ENCODE measurements around the gene SULT4A1. TPM values are rescaled to one million over a fixed set of nuclear protein-coding genes. Genes with fewer than 3 reads are reported as not detected.

Gene SULT4A1
- total RNA-seq, 2 donors from 2014 or later: 0.11 TPM; not detected in 1

DNA sequence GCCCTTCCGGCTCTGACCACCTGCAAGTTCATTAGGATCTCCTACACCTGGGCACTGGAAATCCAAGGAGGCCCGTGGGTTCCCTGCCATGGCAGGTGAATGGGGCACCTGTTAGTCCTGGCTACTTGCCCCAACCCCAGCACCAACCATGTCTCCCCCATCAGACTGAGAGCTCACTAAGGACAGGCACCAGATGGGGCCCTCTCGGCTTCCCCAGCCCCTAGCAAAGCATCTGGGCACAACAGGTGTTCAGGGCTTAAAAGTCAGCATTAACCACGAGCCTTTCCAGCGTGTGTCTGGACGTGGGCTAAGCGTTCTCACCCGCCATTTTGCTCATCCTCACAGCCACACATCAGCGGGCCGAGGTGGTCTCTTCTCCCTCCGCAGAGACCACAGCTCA, 2.2 kb downstream of the SULT4A1 start:
- ATAC-seq (replicated peaks): no peak
- H3K9me3 Mint-ChIP-seq: peaks cover 4% of the 10 kb centered on the region
- H3K27me3 Mint-ChIP-seq: peaks cover 65% of the 10 kb centered on the region
- H3K4me1 Mint-ChIP-seq: no peaks in the 10 kb centered on the region
- H3K27ac Mint-ChIP-seq: no peak overlapping the region
- no peaks in the 10 kb centered on the region for H3K36me3 Mint-ChIP-seq (ENCODE audit: low read depth)
- no peak overlapping the region for H3K4me3 Mint-ChIP-seq

DNA sequence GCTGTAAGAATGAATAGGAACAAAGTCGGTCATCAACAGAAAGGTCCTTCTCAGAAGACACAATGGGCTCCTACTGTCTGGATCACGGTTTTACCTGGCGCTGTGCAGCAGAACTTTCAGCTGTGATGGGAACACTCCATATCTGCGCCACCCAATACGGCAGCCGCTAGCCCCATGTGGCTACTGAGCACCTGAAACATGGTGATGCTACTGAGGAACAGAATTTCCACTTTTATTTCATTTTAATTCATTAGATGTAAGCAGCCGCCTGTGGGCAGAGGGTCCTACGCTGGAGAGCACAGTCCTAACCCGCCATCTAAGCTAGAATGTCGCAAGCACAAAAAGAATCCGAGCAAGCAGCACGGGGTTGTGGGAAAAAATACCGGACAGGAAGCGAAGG, 2.7 kb downstream of the SULT4A1 start:
- Mint-ChIP-seq H3K4me1 (no peaks in the 10 kb centered on the region), H3K36me3 (ENCODE audit: low read depth) (no peaks in the 10 kb centered on the region), H3K4me3 (no peak overlapping the region), H3K9me3 (peaks cover 4% of the 10 kb centered on the region), H3K27me3 (peaks cover 60% of the 10 kb centered on the region), H3K27ac (no peak overlapping the region)
- ATAC-seq (replicated peaks): no peak

DNA sequence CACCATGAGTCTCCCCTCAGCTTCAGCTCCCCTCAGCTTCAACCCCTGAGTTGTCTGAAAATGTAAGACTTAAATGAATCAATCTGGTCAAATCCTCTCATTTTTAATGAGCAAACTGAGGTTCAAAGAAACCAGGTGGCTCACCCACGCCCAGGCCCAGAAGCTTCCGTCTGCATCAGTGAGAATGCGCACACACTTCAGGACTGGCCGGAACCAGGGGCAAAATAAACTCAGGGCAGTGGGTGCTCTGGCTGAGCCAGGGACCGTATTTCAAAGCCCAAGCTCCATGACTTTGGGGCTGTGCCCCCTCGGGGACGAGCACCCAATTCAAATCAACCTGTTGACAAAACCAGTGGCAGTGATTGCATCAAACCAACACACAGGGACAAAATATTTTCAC, 3.1 kb downstream of the SULT4A1 start:
- H3K27ac Mint-ChIP-seq: no peak overlapping the region
- H3K9me3 Mint-ChIP-seq: peaks cover 4% of the 10 kb centered on the region
- peaks cover 56% of the 10 kb centered on the region for H3K27me3 Mint-ChIP-seq
- H3K4me3 Mint-ChIP-seq: no peak overlapping the region
- H3K4me1 Mint-ChIP-seq: no peaks in the 10 kb centered on the region
- no peaks in the 10 kb centered on the region for H3K36me3 Mint-ChIP-seq (ENCODE audit: low read depth)
- no peak for ATAC-seq (replicated peaks)

DNA sequence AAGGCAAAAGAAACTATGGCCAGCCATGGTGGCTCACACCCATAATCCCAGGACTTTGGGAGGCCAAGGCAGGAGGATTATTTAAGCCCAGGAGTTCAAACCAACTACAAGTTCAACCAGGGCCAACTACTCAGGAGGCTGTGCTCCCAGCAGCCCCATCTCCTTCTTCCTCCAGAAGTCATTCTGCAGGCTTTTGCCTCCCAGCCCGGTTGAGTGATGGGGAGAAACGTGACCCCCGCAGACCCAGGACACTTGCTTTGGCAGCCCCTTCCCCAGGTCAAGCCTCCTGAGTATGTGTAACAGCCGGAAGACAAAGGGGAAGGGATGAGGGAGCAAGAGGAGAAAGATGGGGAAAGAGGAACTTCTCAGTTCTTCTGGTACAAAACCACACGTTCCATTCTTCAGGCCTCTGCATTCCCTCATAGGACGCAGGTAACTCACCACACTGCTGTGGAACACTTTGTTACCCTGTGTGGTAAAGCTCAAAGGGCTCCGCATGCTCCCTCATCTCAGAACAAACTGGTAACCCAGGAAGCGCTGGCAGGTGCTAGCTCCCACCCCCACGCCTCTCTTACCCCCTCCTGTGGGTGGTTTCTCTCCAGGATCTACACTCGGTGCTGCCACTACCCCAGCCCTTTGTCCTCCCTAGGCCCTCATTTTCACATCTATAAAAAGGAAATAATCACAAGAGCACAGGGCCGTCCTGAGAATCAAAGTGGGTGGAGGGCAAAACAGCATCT, 4.0 kb downstream of the SULT4A1 start:
- Mint-ChIP-seq H3K9me3 (peaks cover 4% of the 10 kb centered on the region), H3K27ac (no peak overlapping the region), H3K27me3 (peaks cover 47% of the 10 kb centered on the region), H3K4me1 (no peaks in the 10 kb centered on the region), H3K36me3 (ENCODE audit: low read depth) (no peaks in the 10 kb centered on the region), H3K4me3 (no peak overlapping the region)
- no peak for ATAC-seq (replicated peaks)

DNA sequence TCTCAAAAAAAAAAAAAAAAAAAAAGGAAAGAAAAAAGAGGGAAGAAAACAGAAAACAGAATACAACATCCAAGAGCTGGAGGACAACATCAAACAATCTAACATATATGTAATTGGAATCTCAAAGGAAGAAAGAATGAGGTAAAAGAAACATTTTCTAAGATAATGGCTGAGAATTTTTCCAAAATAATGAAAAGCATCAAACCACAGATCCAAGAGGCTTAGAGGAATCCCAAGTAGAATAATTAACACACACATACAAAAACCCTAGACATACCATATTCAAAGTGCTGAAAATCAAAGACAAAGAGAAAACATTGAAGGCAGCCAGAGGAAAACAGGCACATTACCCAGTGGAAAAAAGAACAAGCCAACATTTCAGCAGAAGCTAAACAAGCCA, 4.9 kb downstream of the SULT4A1 start:
- H3K9me3 Mint-ChIP-seq: peaks cover 4% of the 10 kb centered on the region

DNA sequence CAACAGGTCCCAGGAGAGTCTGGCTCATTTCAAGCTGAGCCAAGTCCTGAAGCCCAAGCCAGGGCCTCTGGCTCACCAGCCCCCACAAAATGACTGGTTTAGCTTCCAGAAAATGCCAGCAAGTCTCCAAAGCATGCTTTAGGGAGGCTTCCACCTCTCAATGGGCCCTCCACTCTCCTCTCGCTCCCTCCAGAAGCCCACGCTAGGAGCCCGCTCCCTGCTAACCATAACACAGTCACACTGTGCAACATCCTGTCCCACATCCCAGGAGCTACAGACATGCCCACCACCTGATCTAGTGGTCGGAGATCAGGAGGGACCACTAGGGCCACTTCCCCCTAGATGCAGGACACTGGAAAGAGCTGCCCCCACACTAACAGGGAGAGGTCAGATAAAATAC, 6.9 kb downstream of the SULT4A1 start:
- Mint-ChIP-seq H3K27ac (no peak overlapping the region), H3K4me3 (no peak overlapping the region), H3K27me3 (peaks cover 49% of the 10 kb centered on the region), H3K9me3 (peaks cover 4% of the 10 kb centered on the region), H3K4me1 (no peaks in the 10 kb centered on the region), H3K36me3 (ENCODE audit: low read depth) (no peaks in the 10 kb centered on the region)
- no peak for ATAC-seq (replicated peaks)

More for the DNA sequence above, 4.9 kb downstream of the SULT4A1 start:
- Mint-ChIP-seq H3K27ac (no peak overlapping the region), H3K4me3 (no peak overlapping the region), H3K4me1 (no peaks in the 10 kb centered on the region), H3K27me3 (peaks cover 48% of the 10 kb centered on the region), H3K36me3 (ENCODE audit: low read depth) (no peaks in the 10 kb centered on the region)
- ATAC-seq (replicated peaks): no peak

DNA sequence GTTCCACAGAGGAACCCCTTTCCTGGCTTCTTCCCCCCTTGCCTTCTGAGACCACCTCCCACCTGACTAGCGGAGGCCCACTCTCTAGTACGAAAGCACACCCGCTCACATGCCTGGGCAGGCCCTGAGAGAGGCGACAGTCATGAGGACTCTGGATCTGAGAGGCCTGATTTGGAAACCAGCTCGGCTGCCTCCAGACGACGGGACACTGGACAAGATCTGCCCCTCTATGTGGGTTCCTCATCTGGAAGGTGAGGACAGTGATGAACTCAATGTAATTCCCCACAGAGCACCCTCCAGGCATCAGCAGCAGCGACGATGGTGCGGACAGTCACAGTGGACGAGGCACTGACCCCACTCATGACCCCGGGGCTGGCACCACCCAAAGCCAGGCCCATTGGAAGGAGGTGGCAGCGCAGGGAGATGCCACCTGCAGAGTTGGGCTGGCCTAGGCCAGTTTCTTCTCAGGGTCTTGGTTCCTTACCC, 7.5 kb downstream of the SULT4A1 start:
- Mint-ChIP-seq H3K27me3 (peaks cover 48% of the 10 kb centered on the region), H3K4me3 (no peak overlapping the region), H3K27ac (no peak overlapping the region), H3K9me3 (peaks cover 4% of the 10 kb centered on the region), H3K36me3 (ENCODE audit: low read depth) (no peaks in the 10 kb centered on the region), H3K4me1 (no peaks in the 10 kb centered on the region)
- no peak for ATAC-seq (replicated peaks)

DNA sequence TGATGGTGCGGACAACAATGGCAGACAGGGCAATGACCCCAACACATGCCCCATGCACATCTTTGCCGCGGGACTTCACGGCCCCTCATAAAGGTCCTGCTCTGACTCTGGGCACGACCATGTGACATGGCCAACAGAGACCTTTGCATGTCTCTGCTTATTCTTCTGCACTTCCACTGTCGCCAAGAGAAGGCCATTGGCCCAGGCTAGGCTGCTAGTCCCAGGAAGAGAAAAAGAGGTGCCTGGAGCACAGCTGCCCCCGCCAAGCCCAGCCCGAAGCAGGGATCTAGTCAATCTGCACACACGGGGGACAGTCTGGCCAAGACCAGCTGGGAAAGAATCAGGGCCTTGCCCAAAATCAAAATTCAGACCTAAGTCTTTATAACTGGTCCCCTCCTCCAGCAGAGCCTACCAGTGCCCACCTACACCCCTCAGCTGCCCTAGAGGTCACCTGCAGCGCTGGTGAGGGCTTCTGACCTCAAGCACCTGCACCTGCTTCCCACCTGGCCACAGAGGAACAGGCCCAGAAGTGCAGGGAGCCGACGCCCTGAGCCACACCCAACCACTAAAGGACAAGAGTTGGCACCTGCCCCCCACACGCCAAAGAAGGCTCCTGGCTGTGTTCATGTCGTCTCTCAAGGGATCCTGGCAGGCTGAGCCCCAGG, 8.1 kb downstream of the SULT4A1 start:
- peaks cover 4% of the 10 kb centered on the region for H3K9me3 Mint-ChIP-seq
- no peaks in the 10 kb centered on the region for H3K36me3 Mint-ChIP-seq (ENCODE audit: low read depth)
- H3K27ac Mint-ChIP-seq: no peak overlapping the region
- H3K27me3 Mint-ChIP-seq: peaks cover 47% of the 10 kb centered on the region
- no peak for ATAC-seq (replicated peaks)
- H3K4me1 Mint-ChIP-seq: no peaks in the 10 kb centered on the region
- no peak overlapping the region for H3K4me3 Mint-ChIP-seq

DNA sequence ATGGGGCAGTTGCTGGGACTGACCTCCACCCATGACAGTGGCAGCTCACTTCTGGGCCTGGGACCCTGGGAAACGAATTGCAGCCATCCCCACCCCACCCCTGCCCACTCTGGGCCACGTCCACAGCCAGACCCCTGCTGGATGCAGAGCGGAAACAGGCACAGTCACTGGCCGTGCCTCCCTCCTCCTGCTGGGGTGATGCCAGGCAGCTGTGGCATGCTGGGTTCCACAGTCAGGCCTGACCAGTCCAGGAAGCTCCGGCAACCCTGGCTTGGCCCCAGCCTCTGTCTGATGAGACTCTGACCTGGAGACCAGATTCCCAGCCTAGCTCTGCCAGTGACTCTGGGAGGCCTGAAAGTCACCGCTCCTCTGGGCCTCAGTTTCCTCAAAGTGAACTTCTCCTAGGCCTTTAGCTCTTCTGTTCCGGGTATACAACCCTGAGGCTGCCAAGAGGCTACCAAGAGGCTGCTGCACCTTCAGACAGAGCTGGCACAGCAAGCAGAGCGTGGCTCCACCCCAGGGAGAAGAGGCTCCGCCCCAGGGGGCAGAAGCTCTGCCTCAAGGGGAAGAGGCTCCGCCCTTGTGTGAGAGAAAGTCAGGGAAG, 8.9 kb downstream of the SULT4A1 start:
- Mint-ChIP-seq H3K36me3 (ENCODE audit: low read depth) (no peaks in the 10 kb centered on the region), H3K27ac (no peak overlapping the region), H3K9me3 (peaks cover 4% of the 10 kb centered on the region), H3K27me3 (peaks cover 42% of the 10 kb centered on the region), H3K4me3 (no peak overlapping the region), H3K4me1 (no peaks in the 10 kb centered on the region)
- no peak for ATAC-seq (replicated peaks)

DNA sequence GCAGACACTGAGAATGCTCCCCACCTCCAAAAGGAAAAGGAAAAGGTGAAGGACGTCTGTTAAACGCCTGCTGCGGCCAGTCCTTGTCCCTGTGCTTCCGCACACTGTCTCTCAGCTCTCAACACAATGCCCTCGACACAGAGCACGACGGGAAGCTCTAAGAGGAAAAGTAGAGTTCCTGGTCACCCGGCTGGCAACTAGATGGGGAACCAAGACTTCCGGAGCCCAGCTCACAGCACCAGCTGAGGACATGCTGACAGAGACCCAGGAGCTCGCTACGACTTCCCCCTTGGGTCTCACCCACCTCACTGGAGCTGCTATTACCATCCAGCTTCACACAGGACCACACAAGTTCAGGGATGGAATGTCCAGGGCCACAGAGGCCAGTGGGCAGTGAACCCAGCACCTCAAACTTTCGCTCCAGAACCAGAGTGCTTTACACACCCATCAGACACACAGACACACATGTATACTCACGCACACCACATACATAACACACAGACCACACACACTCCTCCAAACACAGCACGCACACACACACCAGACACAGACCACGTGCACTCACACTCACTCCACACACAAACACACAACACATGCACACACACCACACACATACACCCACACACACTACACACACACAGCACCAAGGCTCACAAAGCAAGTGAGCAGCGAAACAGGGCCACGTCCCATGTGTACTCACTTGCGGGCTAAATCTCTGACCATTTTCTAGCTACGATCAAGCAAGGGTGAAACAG, 9.6 kb downstream of the SULT4A1 start:
- H3K4me1 Mint-ChIP-seq: no peaks in the 10 kb centered on the region
- H3K4me3 Mint-ChIP-seq: no peak overlapping the region
- H3K36me3 Mint-ChIP-seq (ENCODE audit: low read depth): no peaks in the 10 kb centered on the region
- peaks cover 4% of the 10 kb centered on the region for H3K9me3 Mint-ChIP-seq
- ATAC-seq (replicated peaks): no peak
- peaks cover 42% of the 10 kb centered on the region for H3K27me3 Mint-ChIP-seq
- H3K27ac Mint-ChIP-seq: no peak overlapping the region

DNA sequence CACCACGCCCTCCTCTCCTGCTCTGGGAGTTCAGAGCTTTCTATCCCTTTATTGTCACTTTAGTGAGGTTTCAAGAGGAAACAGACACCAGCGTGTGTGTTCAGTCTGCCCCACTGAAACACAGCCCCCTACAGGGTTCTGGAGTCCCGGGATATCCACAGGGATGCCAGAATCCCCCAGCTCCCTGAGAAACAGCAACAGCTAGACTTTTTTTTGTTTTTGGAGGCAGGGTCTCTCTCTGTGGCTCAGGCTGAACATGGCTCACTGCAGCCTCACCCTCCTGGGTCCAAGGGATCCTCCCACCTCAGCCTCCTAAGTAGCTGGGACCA, 10.4 kb downstream of the SULT4A1 start:
- no peak for ATAC-seq (replicated peaks)
- H3K4me3 Mint-ChIP-seq: no peak overlapping the region
- no peaks in the 10 kb centered on the region for H3K36me3 Mint-ChIP-seq (ENCODE audit: low read depth)
- H3K4me1 Mint-ChIP-seq: no peaks in the 10 kb centered on the region
- peaks cover 3% of the 10 kb centered on the region for H3K9me3 Mint-ChIP-seq
- H3K27me3 Mint-ChIP-seq: peaks cover 34% of the 10 kb centered on the region
- no peak overlapping the region for H3K27ac Mint-ChIP-seq

DNA sequence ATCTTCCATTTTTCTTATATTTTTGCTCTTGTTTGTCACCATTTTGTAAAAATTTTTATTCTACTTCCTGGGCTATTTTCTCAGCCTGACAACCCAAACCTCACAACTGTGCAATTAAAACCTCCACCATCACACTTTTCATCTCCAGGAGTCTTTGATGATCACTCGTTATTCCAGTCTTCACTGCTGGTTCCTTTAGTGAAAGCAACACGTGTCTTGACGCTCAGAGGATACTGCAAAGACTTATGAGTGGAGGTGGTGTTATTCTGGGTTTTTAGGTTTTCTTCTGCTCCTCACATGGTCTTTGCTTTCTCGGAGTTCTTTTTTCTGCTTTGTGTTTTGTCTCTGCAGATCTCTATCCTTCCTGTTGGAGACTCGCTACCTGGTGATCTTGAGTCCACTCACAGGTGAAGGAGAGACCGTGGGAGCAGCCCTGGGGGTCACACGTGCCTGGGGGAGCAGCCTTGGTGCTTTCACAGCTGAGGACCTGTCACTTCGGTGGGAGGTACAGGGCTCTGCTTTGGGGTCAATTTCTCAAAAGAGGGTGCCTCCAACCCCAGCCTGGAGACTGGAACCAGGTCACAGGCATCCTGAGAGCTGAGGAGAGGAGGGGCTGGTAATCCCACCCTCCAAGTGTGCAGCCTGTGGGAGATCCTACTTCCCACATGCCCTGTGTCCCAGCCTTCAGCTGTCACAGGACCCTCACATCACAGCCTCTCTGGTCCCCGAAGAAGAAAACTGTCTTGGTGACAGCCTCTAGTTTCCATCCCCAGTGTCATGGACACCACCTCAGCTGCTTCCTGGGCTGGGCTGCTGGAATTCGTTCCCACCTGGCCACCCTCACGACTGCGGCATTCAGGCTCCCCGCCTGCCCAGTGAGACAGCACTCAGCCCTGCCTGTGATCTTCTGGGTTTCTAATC, 11.0 kb downstream of the SULT4A1 start:
- Mint-ChIP-seq H3K27me3 (peaks cover 30% of the 10 kb centered on the region), H3K4me1 (no peaks in the 10 kb centered on the region), H3K27ac (no peak overlapping the region), H3K9me3 (no peaks in the 10 kb centered on the region), H3K4me3 (no peak overlapping the region), H3K36me3 (ENCODE audit: low read depth) (no peaks in the 10 kb centered on the region)
- no peak for ATAC-seq (replicated peaks)

DNA sequence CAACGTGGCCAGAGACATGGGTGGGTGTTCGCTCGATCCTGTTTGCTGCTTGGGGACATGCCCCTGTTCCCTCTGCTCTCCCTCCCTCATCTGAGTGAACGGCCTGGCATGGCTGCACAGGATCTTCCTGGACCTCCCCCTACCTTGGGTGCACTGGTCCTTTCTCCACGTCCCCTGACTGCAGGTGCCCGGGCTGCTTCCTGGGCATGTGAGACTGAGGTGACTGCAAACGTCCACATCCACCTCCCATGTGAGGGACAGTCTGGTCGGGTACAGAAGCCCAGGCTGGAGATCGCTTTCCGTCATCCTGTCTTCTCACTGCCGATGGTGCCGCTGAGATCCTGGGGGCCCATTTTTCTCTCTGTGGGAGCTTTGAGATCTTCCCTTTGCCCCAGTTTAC, 11.8 kb downstream of the SULT4A1 start:
- H3K9me3 Mint-ChIP-seq: no peaks in the 10 kb centered on the region
- no peak overlapping the region for H3K27ac Mint-ChIP-seq
- ATAC-seq (replicated peaks): no peak
- H3K4me1 Mint-ChIP-seq: no peaks in the 10 kb centered on the region
- no peaks in the 10 kb centered on the region for H3K36me3 Mint-ChIP-seq (ENCODE audit: low read depth)
- no peak overlapping the region for H3K4me3 Mint-ChIP-seq
- H3K27me3 Mint-ChIP-seq: peaks cover 31% of the 10 kb centered on the region

DNA sequence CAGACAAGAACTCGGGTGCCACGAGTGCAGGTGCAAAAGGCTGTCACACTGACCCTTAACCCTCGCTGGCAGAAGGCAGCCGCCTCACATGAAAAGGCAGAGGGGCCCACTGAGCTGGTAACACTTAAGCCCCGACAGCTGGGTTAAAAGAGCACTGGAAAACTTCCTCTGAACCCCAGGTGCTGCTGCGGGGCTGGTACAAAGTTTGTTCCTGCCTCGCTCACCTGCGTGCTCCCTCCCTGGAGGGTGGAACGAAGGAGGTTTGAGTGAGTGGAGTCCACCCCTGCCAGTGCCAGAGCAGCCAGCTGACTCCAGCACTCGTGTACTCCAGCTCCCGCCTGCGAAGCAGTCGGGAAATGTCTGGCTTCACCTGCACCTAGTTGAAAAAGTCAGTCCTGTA, 12.6 kb downstream of the SULT4A1 start:
- Mint-ChIP-seq H3K4me3 (no peak overlapping the region), H3K27me3 (peaks cover 29% of the 10 kb centered on the region), H3K4me1 (no peaks in the 10 kb centered on the region), H3K27ac (no peak overlapping the region), H3K9me3 (no peaks in the 10 kb centered on the region), H3K36me3 (ENCODE audit: low read depth) (no peaks in the 10 kb centered on the region)
- no peak for ATAC-seq (replicated peaks)

All from activated T-helper 17 cell treated with anti-CD3 and anti-CD28 coated beads, Interleukin-2, amount 50 U/mL, for 72 hours (primary cell).